Smooth muscle cell (in vitro differentiated cells): ENCODE data around the gene METTL25. TPM values are rescaled to one million over a fixed set of nuclear protein-coding genes. Genes with fewer than 3 reads are reported as not detected.

Experiments
- DNase-seq: peaks from one replicate; lab custom pipeline; 2025; ENCODE audit not compliant: unreplicated experiment; lab: John Stamatoyannopoulos, UW
- H2AFZ ChIP-seq: fragments of 200-600 bp; sonication (generic); 2 replicates; pipeline ENCODE4 v1.6.0; 2016; ENCODE audit warnings: antibody characterized with exemption, low read depth, mild to moderate bottlenecking
- H3F3A ChIP-seq: fragments of 200-600 bp; sonication (generic); 2 replicates; pipeline ENCODE4 v1.6.0; 2017; ENCODE audit warnings: antibody characterized with exemption, low read depth
- H3K27ac ChIP-seq: fragments of 200-600 bp; sonication (generic); 2 replicates; pipeline ENCODE4 v1.5.1; 2016; ENCODE audit warnings: low read depth, mild to moderate bottlenecking
- H3K27me3 ChIP-seq: fragments of 200-600 bp; sonication (generic); 2 replicates; pipeline ENCODE4 v1.6.1; 2016; ENCODE audit warnings: low read depth, mild to moderate bottlenecking
- H3K36me3 ChIP-seq: fragments of 200-600 bp; sonication (generic); 2 replicates; pipeline ENCODE4 v1.5.1; 2016; ENCODE audit warnings: low read depth
- H3K4me1 ChIP-seq: fragments of 200-600 bp; sonication (generic); 2 replicates; pipeline ENCODE4 v1.5.1; 2016; ENCODE audit warnings: low read depth
- H3K4me2 ChIP-seq: fragments of 200-600 bp; sonication (generic); 2 replicates; pipeline ENCODE4 v1.6.0; 2016; ENCODE audit warnings: mild to moderate bottlenecking
- H3K4me3 ChIP-seq: fragments of 200-600 bp; sonication (generic); 2 replicates; pipeline ENCODE4 v1.5.1; 2016; ENCODE audit warnings: mild to moderate bottlenecking
- H3K79me2 ChIP-seq: fragments of 200-600 bp; sonication (generic); 2 replicates; pipeline ENCODE4 v1.6.0; 2016; ENCODE audit warnings: low read depth, mild to moderate bottlenecking
- H3K9ac ChIP-seq: fragments of 200-600 bp; sonication (generic); 2 replicates; pipeline ENCODE4 v1.6.0; 2016; ENCODE audit warnings: low read depth
- H3K9me3 ChIP-seq: fragments of 200-600 bp; sonication (generic); replicated peaks from 2 replicates; pipeline ENCODE4 v1.5.1; 2016; ENCODE audit warnings: low read depth
- H4K20me1 ChIP-seq: fragments of 200-600 bp; sonication (generic); 2 replicates; pipeline ENCODE4 v1.6.0; 2016; ENCODE audit warnings: low read depth
- CTCF ChIP-seq: fragments of 200-600 bp; sonication (generic); IDR thresholded peaks from 2 replicates; pipeline ENCODE4 v1.5.1; 2017; ENCODE audit warnings: borderline replicate concordance, mild to moderate bottlenecking, antibody characterized with exemption; ENCODE audit not compliant: insufficient read depth, poor library complexity, severe bottlenecking
- WGBS: methylation state at CpG from one replicate; pipeline ENCODE4 v1.1.7; 2016; ENCODE audit warnings: low lambda C conversion rate; 5-methylcytosine and 5-hydroxymethylcytosine counted together
- polyA plus RNA-seq: library from polyadenylated mRNA; unstranded; fragments of >200 nt; fragmentation: Nextera tagmentation; extraction: Ambion mirVana; gene quantifications from 2 replicates; pipeline ENCODE4 v1.2.1, GENCODE V29; 2016
- total RNA-seq: library from RNA; depleted of rRNA; stranded (reverse); fragments of >200 nt; gene quantifications from 2 replicates; pipeline ENCODE4 v1.2.3, GENCODE V29; 2014

METTL25 gene
- total and polyA plus RNA-seq, 2 experiments from 2014 or later, result 6.2 to 14.7 TPM

- Histone ChIP-seq H3K27me3 (no peaks in the 10 kb centered on the region), H4K20me1 (no peaks in the 10 kb centered on the region), H3K27ac (no peak overlapping the region), H3K79me2 (no peaks in the 10 kb centered on the region), H3K4me1 (peaks cover 15% of the 10 kb centered on the region), H3F3A (no peaks in the 10 kb centered on the region), H3K9ac (no peak overlapping the region), H3K36me3 (no peaks in the 10 kb centered on the region), H3K9me3 (no peaks in the 10 kb centered on the region), H3K4me2 (no peak overlapping the region), H2AFZ (no peak overlapping the region), H3K4me3 (no peak overlapping the region)
- TF ChIP-seq CTCF, result no peak
- no peak for DNase-seq
- WGBS, result 77% methylated on average over 4 of the region's 4 CpGs
Observed at GRCh38 chr12:82325540-82326336, 32.6 kb upstream of the METTL25 start.

- Histone ChIP-seq H3K36me3 (no peaks in the 10 kb centered on the region), H3K27ac (no peak overlapping the region), H2AFZ (no peak overlapping the region), H4K20me1 (no peaks in the 10 kb centered on the region), H3K4me2 (no peak overlapping the region), H3K4me1 (peaks cover 15% of the 10 kb centered on the region), H3F3A (no peaks in the 10 kb centered on the region), H3K27me3 (no peaks in the 10 kb centered on the region), H3K4me3 (no peak overlapping the region), H3K9ac (no peak overlapping the region), H3K79me2 (no peaks in the 10 kb centered on the region), H3K9me3 (no peaks in the 10 kb centered on the region)
- DNase-seq, result no peak
- WGBS, result 64% methylated on average over 1 of the region's 1 CpG
- TF ChIP-seq CTCF, result peak; percentile 70
Observed at GRCh38 chr12:82326905-82327503, 31.3 kb upstream of the METTL25 start.

- Histone ChIP-seq H3K27ac (no peak overlapping the region), H3K9ac (no peak overlapping the region), H3F3A (no peaks in the 10 kb centered on the region), H3K36me3 (no peaks in the 10 kb centered on the region), H3K4me3 (no peak overlapping the region), H3K9me3 (no peaks in the 10 kb centered on the region), H2AFZ (no peak overlapping the region), H3K4me1 (peaks cover 15% of the 10 kb centered on the region), H3K79me2 (no peaks in the 10 kb centered on the region), H4K20me1 (no peaks in the 10 kb centered on the region), H3K27me3 (no peaks in the 10 kb centered on the region), H3K4me2 (no peak overlapping the region)
- 90% methylated on average over 1 of the region's 1 CpG for WGBS
- no peak for TF ChIP-seq CTCF
- DNase-seq, result no peak
Observed at GRCh38 chr12:82327861-82328260, 30.5 kb upstream of the METTL25 start.
